Neural cell (in vitro differentiated cells): ENCODE data around the gene FAM118A. TPM values are rescaled to one million over a fixed set of nuclear protein-coding genes. Genes with fewer than 3 reads are reported as not detected.
"Not testable (repeated sequence)": the region's sequence is repeated elsewhere in the genome, so short reads cannot be mapped to it uniquely, and the experiment has no call there.

Experiments used
- H2AFZ ChIP-seq: fragments of 200-600, 300-800 bp; sonication (generic), shearing (Covaris generic); 2 replicates; pipeline ENCODE4 v1.6.0; 2014; ENCODE audit warnings: low read depth, mild to moderate bottlenecking, antibody characterized with exemption, low read length, moderate library complexity
- H3F3A ChIP-seq: fragments of 200-600 bp; shearing (Covaris generic); 2 replicates; pipeline ENCODE4 v1.6.1; 2016; ENCODE audit warnings: mild to moderate bottlenecking, moderate library complexity, mixed read lengths, antibody characterized with exemption, low read length; ENCODE audit not compliant: insufficient read depth, poor library complexity, severe bottlenecking
- H3K27ac ChIP-seq: fragments of 200-600, 300-800 bp; sonication (generic), shearing (Covaris generic); 2 replicates; pipeline ENCODE4 v1.5.1; 2014; ENCODE audit warnings: mild to moderate bottlenecking, low read length, moderate library complexity
- H3K27me3 ChIP-seq: fragments of 300-800, 200-600 bp; sonication (generic), shearing (Covaris generic); 2 replicates; pipeline ENCODE4 v1.6.0; 2014; ENCODE audit warnings: mild to moderate bottlenecking, low read depth, low read length, moderate library complexity; ENCODE audit not compliant: insufficient read depth
- H3K36me3 ChIP-seq: fragments of 300-800, 200-600 bp; sonication (generic), shearing (Covaris generic); 2 replicates; pipeline ENCODE4 v1.5.1; 2014; ENCODE audit warnings: mild to moderate bottlenecking, antibody characterized with exemption, low read length, moderate library complexity; ENCODE audit not compliant: insufficient read depth
- H3K4me2 ChIP-seq: fragments of 300-800, 200-600 bp; sonication (generic), shearing (Covaris generic); 2 replicates; pipeline ENCODE4 v1.6.0; 2014; ENCODE audit warnings: mild to moderate bottlenecking, low read length
- H3K4me3 ChIP-seq: fragments of 300-800, 200-600 bp; sonication (generic), shearing (Covaris generic); 2 replicates; pipeline ENCODE4 v1.5.1; 2014; ENCODE audit warnings: mild to moderate bottlenecking, low read length, moderate library complexity
- H3K79me2 ChIP-seq: fragments of 200-600 bp; shearing (Covaris generic); replicated peaks from 2 replicates; pipeline ENCODE4 v1.6.0; 2014; ENCODE audit warnings: mild to moderate bottlenecking, low read length, moderate library complexity; ENCODE audit not compliant: insufficient read depth
- H3K9ac ChIP-seq: fragments of 300-800, 200-600 bp; sonication (generic), shearing (Covaris generic); 2 replicates; pipeline ENCODE4 v1.6.1; 2016; ENCODE audit warnings: mild to moderate bottlenecking, low read length, mixed read lengths
- H3K9me2 ChIP-seq: fragments of 200-600 bp; shearing (Covaris generic); 2 replicates; pipeline ENCODE4 v1.6.1; 2016; ENCODE audit warnings: mild to moderate bottlenecking, low read length, mixed read lengths; ENCODE audit not compliant: insufficient read depth
- H3K9me3 ChIP-seq: fragments of 200-600, 300-800 bp; sonication (generic), shearing (Covaris generic); 2 replicates; pipeline ENCODE4 v1.6.1; 2016; ENCODE audit warnings: mild to moderate bottlenecking, mixed run types, low read length, moderate library complexity, mixed read lengths
- H4K20me1 ChIP-seq: fragments of 200-600 bp; shearing (Covaris generic); 2 replicates; pipeline ENCODE4 v1.6.1; 2016; ENCODE audit warnings: mild to moderate bottlenecking, mixed run types; ENCODE audit not compliant: insufficient read depth
- CTCF ChIP-seq: fragments of 450-650 bp; IDR thresholded peaks from 2 replicates; pipeline ENCODE4 v1.5.1; 2014; ENCODE audit warnings: antibody characterized with exemption, mild to moderate bottlenecking, moderate library complexity; ENCODE audit not compliant: poor library complexity, severe bottlenecking
- EP300 ChIP-seq: fragments of 450-650 bp; conservative IDR thresholded peaks from 2 replicates; pipeline ENCODE4 v1.6.1; 2014; ENCODE audit warnings: antibody characterized with exemption, mild to moderate bottlenecking, moderate library complexity; ENCODE audit not compliant: poor library complexity, severe bottlenecking
- EZH2 ChIP-seq: fragments of 200-600, 300-800 bp; shearing (Covaris generic), sonication (generic); IDR thresholded peaks from 2 replicates; pipeline ENCODE4 v1.6.1; 2014; ENCODE audit warnings: antibody characterized with exemption, low read length, borderline replicate concordance, mild to moderate bottlenecking; ENCODE audit not compliant: insufficient read depth, poor library complexity, severe bottlenecking
- MXI1 ChIP-seq: fragments of 450-650 bp; conservative IDR thresholded peaks from 2 replicates; pipeline ENCODE4 v1.6.1; 2014; ENCODE audit warnings: antibody characterized with exemption, mild to moderate bottlenecking; ENCODE audit not compliant: poor library complexity, severe bottlenecking
- POLR2AphosphoS5 ChIP-seq: IDR thresholded peaks from 2 replicates; pipeline ENCODE4 v1.6.1; 2012
- RAD21 ChIP-seq: fragments of 450-650 bp; conservative IDR thresholded peaks from 2 replicates; pipeline ENCODE4 v1.6.1; 2014; ENCODE audit warnings: antibody characterized with exemption, mild to moderate bottlenecking, moderate library complexity
- REST ChIP-seq: IDR thresholded peaks from 2 replicates; pipeline ENCODE4 v1.6.1; 2012; ENCODE audit warnings: borderline replicate concordance
- SMC3 ChIP-seq: fragments of 450-650 bp; conservative IDR thresholded peaks from 2 replicates; pipeline ENCODE4 v1.6.1; 2014; ENCODE audit warnings: antibody characterized with exemption, mild to moderate bottlenecking, moderate library complexity; ENCODE audit not compliant: poor library complexity
- TAF1 ChIP-seq: IDR thresholded peaks from 2 replicates; pipeline ENCODE4 v1.6.1; 2012; ENCODE audit warnings: low read depth
- polyA plus RNA-seq: library from polyadenylated mRNA; depleted of rRNA; stranded (reverse); fragments of >200 nt; gene quantifications from 2 replicates; pipeline ENCODE4 v1.2.3, GENCODE V29; 2014

The FAM118A gene
- polyA plus RNA-seq, 1 donor from 2014 or later, result 9.6 TPM

- Histone ChIP-seq H2AFZ (no peak overlapping the region), H3K9me2 (no peaks in the 10 kb centered on the region)
- TF ChIP-seq SMC3, result no peak
- no peak for TF ChIP-seq RAD21
- TF ChIP-seq TAF1, result no peak
- TF ChIP-seq EZH2, result no peak
- no peak for TF ChIP-seq CTCF
- TF ChIP-seq POLR2AphosphoS5, result no peak
- no peak for TF ChIP-seq EP300
- TF ChIP-seq MXI1, result no peak
- TF ChIP-seq REST, result no peak
These were observed 15.7 kb upstream of the FAM118A start for GRCh38 chr22:45294030-45294429.

GRCh38 chr22:45295004-45295403 lies 14.7 kb upstream of the FAM118A start:
- H3K36me3 ChIP-seq, H3K27ac ChIP-seq, H3F3A ChIP-seq, H3K79me2 ChIP-seq, H3K4me2 ChIP-seq, H3K9me2 ChIP-seq, H3K4me3 ChIP-seq, H3K27me3 ChIP-seq, H2AFZ ChIP-seq, H3K9ac ChIP-seq, H3K9me3 ChIP-seq, H4K20me1 ChIP-seq: not testable (repeated sequence)

More at GRCh38 chr22:45294030-45294429, 15.7 kb upstream of the FAM118A start:
- H3K36me3 ChIP-seq, result no peaks in the 10 kb centered on the region
- H3F3A ChIP-seq, result no peaks in the 10 kb centered on the region
- no peak overlapping the region for H3K27ac ChIP-seq
- H3K9ac ChIP-seq, result no peak overlapping the region
- H3K4me3 ChIP-seq, result no peak overlapping the region
- H3K9me3 ChIP-seq, result no peaks in the 10 kb centered on the region
- no peaks in the 10 kb centered on the region for H4K20me1 ChIP-seq
- no peak overlapping the region for H3K4me2 ChIP-seq
- H3K27me3 ChIP-seq, result no peaks in the 10 kb centered on the region
- no peaks in the 10 kb centered on the region for H3K79me2 ChIP-seq

GRCh38 chr22:45295492-45295891 lies 14.2 kb upstream of the FAM118A start:
- H3K36me3 ChIP-seq, result no peaks in the 10 kb centered on the region
- H3K9ac ChIP-seq, result no peak overlapping the region
- no peaks in the 10 kb centered on the region for H3K27me3 ChIP-seq
- no peak overlapping the region for H3K4me2 ChIP-seq
- no peaks in the 10 kb centered on the region for H3K9me2 ChIP-seq
- TF ChIP-seq MXI1 (no peak), EZH2 (no peak), REST (no peak), EP300 (no peak), POLR2AphosphoS5 (no peak), CTCF (no peak), TAF1 (no peak), SMC3 (no peak), RAD21 (no peak)
- H3K27ac ChIP-seq, result no peak overlapping the region
- no peak overlapping the region for H3K4me3 ChIP-seq
- no peaks in the 10 kb centered on the region for H3K79me2 ChIP-seq
- no peaks in the 10 kb centered on the region for H4K20me1 ChIP-seq
- no peak overlapping the region for H2AFZ ChIP-seq
- no peaks in the 10 kb centered on the region for H3K9me3 ChIP-seq
- H3F3A ChIP-seq, result no peaks in the 10 kb centered on the region
